Measurements from ENCODE around the gene TMEM255B.

TMEM255B gene

DNA sequence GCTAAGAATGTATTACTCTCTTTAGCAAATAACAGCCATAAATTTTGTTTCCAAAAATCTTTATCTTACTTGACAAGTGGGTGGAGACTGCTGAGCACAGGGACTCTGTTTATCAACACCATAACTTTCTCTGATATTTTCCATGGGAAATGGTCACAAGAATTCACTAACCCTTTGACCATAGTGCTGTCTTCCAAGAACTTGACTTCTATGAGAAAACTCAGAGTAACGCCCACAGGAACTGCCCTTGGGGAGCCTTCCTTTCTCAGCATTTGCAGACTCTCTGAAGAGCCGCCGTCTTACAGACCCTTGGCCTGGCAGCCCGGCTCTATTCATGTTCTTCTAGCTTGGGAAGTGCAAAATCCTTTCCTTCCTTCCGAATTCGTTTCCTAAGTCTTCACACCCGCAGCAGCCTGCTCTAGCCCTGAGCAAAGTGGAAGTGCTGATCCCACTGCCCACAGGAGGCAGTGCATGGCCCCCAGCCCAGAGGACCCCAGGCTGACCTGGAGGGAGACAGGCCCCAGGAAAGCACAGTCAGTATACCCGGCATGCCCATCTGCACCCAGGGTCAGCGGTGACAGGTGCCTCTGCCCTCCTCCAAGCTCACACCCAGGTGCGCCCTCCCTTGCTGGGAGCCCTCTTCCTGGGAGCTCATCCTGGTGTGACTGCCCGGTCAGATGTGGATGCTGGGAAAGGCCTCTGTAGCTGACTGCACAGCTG lies 94.7 kb downstream of the TMEM255B start:
- DNase-seq = no peak

DNA sequence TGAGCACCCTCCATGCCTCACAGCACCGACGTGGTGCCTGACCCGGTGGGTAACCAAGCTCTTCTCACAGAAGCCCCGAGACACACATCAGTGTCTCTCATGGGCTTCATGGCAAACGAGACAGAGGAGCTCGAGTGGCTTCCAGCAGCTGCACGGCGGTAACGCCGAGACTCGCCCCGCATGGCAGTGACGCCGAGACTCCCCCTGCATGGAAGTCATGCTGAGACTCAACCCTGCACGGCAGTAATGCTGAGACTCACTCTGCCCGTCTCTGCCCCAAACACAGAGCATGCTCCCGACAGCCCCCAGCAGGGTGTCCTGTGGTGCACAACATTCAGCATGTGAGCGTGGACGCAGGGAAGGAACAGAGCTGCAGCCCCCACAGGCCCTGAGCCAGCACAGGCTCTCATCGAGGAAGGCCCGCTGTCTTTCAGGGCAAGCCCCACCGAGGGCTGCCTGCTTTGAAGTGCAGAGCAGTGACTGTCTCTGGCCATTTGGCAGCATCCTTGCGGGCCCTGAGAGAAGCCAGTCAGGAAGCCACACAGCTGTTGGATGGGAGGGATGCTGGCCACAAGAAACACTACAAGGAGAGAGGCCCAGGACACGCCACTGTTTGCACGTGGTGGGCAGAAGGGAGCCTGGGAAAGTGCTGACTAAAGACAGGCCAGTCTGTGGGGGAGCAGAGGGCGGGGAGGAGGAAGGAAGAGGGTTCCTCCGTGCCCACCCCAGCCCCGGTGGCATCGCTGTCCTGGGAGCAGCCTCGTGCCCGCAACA lies 95.4 kb downstream of the TMEM255B start:
- no peak for DNase-seq

DNA sequence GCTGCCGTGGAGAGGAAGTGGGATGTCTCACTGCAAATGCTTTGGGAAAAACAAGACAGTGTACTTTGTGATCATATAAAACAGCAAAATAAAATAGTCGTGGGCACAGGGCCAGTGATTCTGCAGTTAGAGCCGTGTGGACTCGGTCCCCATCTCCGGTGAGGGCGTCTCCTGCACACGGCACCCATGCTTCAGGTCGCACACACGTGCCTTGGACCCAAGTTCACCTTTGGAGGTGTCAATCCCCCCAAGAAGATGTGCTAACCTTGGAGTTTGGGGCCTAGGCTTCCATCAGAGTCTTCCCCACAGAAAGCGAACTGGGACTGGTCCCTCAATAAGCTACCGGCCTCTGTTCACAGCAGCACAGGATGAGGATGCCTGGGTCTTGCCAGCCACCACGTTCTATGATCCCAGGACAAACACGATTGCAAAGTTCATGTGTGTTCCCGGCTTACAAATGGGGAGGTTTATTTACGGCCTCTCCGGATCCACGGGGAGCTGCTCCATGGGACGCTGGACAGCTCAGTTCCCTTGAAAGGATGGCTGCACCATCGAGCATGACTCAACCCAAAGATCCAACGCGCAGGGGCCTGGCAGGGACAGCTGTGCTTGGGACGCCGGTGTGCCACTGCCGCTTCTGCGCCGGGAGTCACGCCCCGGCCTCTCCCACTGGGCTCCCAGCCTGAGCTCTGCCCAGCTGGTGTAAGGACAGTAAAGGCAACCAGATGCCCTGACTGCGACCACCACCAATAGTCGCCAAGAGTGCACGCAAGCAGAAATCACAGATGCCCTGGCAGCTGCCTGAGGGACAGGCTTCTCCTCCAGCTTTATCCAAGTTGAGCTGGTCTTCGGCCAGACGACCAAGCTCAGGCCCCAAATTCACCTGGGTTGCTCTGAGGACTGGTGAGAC lies 96.2 kb downstream of the TMEM255B start:
- no peak for DNase-seq

DNA sequence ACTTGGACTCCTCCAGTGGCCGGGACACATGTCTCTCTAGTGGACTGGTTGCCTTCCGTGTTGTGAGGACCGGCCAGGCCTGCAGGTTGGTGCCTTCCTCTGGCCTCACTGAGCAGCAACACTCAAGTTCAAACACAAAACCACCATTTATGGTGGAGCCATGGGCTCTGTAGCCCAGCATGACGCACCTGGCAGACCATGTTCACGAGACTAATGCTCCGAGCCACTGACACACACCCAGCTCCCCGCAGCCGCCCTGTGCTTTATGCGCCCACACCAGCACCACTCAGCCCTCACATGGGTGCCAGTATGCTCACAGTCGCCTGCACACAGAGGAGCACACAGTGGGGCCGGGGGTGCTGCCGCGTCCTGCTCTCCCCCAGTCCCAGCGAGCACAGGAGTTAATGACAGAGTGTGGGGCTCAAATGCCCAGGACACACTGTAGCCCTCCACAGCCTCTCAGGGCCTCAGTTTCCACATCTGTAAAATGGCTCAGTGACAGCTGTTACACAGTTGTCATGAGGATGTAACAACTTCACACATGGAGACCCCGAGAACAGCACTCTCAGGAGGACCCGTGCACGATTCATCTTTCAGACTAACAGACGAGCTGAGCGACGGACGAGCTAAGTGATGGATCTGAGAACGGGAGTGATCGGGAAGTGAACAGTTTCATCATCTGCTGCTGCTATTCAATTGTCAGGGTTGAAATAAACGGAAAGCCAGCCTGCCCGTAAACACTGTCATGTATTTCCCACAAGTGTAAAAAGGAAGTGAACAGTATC lies 97.1 kb downstream of the TMEM255B start:
- DNase-seq = no peak

DNA sequence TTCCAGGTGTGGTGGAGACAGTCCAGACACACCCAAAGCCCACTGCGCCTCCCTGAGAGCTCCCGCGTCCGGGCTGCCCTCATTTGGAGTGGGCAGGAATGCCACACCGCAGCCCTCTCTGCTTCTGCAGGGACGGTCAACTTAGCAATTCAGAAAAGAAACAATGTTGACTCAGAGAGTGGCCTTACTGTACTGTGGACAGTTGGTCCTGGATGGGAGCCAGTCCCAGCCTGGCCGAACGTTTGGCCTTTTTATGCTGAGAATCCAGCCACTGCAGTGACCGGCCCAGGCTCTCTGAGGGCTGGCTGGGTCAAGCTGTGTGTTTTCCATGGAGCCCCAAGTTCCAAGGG lies 97.7 kb downstream of the TMEM255B start:
- DNase-seq = no peak

DNA sequence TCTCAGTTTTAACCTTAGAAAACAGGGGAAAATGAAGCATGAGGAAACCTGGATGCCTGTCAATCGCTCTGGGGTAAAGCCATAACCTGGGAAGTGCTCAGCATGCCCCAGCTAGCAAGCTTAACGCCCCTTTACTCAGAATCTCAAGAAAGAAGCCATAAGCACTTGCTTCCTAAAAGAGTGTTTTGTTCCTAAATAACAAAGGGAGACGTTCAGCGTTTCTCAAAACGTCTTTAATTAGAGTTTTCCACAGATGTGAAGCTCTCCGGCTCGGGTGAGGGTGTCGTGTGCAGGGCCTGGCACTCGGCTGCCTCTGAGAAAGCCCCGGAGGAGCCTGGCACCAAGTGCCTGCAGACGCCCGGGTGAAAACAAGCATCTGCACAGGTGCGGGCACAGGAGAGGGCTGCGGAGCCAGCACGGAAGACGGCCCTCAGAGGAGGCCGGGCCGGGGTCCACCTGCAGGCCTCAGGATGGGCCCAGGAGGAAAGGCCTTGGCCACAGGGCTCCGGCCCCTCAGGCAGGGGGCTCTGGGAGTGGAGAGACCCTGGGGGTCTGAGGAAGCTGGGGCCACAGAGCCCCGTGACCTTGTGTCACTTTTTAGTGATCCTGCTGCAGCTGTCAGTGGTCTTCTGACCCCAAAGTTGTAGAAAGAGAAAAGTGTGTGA lies 98.6 kb downstream of the TMEM255B start:
- DNase-seq = no peak

DNA sequence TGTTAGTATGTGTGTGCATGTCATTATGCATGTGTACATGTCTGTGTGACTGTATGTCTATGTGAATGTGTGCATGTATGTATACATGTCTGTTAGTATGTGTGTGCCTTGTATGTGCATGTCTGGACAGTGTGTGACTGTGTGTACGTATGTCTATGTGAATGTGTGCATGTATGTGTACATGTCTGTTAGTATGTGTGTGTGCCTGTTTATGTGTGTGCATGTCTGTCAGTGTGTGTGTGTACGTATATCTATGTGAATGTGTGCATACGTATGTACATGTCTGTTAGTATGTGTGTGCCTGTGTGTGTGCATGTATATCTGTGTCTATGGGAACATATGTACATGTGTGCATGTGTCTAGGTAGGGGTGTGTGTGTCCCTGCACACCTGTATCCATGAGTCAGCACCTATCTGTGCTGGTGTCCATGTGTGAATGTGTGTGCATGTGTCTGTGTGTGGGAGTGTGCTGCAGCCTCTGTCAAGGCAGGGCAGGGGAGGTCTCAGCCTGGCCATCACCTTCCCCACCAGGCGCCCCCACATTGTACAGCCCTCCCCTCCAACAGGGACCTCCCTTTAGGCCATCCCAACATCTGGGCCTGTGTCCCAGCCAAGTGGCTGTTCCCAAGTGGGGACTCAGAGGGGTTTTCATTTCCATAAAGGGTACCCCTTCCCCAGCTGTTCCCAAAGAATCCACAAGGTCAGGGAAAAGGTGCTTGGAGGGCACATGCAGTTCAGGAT lies 100.5 kb downstream of the TMEM255B start:
- no peak for DNase-seq

DNA sequence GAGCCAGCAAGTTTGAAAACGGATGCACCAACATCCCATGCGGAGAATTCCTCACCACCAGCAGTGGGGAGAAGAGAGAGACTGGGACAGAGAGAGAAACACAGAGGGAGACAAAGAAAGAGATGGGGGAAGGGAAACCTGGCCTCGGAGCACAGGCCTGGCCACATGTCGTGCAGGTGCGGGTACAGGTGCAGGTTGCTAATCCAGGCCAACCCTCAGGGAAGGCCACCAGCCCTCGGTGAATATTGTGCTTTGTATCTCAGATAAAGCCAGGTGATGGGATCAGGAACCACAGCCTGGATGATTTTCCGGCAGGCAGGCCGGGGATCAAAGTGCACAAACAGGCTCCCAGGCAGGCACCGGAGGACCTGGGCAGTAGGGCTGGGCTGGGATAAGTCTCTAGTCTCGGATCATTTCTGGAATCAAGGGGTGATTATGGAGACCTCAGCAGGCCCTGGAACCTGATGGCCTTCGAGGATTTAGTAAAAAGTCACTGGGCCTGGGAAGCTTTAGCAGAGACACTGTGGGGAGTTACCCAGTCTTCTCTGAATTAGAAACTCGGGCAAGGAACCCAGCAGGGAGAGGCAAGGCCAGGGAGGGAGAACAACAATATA lies 101.1 kb downstream of the TMEM255B start:
- no peak for DNase-seq

DNA sequence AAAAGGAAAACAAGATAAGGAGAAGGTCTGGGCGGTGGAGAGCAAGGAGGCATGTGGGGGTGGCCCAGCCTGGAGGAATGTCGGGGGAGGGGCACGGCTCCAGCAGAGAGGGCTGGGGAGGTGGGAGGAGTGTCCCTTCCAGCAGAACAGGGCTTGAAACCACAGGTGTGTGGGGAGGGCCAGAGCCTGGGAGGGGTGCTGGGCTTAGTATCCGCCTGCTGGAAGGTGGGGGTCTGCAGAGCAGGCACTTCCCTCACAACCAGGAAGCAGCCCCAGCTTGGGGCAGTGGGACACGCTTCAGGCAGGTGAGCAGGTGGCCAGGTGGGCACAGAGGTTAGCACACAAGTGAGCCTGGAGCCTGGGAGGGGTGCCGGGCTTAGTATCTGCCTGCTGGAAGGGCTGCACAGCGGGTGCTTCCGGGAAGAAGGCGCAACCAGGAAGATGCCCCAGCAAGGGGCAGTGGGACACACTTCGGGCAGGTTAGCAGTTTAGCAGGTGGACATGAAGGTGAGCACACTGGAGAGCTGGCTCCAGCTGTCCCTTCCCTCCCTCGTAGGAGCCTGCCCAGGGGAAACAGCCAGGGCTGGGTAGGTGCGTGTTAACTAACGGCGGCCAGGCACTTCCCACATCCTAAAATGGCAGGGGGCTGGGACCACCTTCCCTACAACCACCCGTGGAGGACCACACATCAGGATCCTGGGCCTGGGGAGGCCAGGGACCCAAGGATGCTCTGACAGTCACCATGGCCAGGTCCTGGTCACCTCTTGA lies 101.8 kb downstream of the TMEM255B start:
- no peak for DNase-seq

DNA sequence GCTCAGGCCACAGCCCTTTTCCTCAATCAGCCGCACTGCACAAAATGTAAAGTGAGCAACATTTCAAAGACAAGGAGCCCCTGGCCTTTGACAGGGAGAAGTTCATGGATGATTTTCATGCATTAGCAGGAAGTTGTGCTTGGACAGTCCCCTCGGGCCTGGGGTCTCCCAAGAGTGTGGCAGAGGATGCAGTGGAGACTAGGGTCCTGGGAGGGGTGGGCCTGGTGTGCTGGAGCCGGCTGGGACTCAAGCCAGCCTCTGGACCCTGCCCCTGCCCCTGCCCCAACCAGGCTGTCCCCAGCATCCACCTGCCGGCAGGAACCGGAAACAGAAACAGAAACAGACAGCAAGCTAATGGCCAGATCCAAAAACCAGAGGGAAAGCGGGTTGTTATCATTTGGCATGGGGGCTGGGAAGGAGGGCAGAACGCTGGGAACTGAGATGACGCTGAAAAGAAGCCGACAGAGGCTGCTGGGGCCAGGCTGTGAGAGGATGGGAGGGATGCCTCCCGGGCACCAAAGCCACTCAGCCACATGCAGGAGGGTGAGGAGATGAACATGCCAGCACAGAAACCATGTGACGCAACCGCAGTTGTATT lies 102.5 kb downstream of the TMEM255B start:
- DNase-seq = no peak

DNA sequence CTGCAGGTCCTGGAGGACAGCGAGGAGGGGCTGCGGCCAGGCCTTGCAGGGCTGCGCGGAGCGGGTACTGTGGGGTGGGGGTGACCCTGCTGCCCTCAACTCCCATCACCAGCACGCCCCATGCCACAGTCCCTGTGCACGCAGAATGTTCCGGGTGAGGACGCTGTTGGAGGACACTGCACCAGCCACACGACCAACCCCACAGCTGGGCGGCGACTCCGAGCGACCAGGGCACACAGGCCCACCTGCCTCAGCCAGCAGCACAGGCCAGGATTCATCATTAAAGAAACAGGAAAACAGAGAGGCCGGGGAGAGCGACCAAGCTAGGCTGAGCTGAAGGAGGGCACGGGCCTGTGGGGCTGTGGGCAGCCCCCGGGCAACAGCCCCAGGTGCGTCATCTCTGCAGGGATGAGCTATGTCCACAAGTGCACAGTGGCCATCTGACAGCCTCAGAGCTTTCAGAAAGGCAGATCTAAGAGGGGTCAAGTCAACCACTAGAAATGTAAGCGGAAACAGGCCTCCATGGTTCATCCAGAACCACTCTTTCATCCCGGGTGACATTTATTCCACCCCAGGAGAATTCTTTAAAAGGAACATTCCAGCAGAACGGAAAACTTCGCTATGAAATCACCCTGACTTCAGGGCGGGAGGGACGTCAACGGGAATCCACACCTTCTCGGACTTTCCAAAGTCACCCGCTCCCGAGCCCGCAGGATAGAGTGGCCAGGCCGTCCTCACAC lies 103.3 kb downstream of the TMEM255B start:
- no peak for DNase-seq

DNA sequence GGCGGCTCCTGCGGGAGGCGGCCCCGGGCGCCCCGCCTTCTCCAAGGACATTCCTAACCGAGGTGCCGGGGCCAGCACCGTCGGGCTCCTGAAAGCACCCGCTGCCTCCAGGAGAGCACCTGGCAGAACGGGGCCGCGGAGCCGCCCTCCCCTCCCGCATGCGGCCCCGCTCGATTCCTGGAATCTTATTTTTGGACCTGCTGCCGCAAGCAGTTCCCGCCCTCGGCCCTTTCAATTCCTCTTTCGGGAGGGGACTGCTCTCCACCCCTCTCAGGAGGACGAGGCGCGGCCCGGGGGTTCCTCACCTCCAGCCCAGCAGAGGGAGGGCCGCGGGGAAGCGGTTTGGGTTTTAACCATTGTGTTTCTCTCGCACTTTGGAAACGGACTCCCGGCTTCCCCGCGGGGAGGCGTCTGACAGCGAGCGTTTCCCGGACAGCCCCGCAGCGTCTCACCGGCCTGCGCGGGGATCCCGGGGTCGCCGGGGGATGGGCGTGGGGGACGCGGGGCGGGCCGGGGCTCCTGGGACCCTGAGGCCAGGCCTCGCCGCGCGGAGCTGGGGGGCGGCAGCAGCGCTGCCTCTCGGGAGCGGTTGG lies 104.0 kb downstream of the TMEM255B start:
- peak in 1 of 2 experiments; percentile 60 for DNase-seq

DNA sequence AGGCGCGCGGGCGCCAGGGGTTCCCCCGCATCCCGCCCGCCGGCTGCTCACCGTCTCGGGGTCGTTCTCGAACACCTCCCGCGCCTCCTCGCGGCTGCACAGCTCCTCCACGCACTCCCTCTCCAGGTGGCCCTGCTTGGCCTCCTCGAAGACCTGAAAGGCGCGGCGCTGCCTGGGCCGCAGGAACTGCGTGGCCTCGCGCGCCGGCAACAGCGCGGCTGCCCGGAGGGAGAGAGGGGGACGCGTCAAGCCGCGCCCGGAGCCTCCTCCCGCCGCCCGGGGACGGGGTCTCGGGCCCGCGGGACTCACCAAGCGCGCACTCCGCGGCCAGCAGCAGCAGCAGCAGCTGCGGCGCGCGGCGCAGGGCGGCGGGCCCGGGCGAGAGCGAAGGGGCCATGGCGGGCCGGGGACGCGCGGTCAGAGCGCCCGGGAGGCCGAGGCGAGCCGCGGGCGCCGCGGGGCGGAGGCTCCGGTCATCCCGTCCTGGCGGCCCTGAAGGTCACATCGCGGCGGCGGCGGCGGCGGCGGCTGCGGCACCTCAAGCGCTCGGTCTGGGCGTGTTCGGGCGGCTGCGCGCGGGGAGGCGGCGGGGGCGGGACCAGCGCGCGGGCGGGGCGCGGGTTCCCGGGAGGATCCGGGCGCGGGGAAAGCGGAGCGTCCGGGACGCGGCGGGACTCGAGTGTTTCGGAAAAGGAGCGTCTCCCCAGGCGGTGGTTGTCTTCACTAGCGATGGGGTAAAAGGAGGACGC lies 104.7 kb downstream of the TMEM255B start, which contains the start of gene GAS6:
TSS of gene GAS6 (minus strand) at position 553 of the 749 bp plus-strand sequence. CDS start at position 397, 156 bp downstream.
- peak in 1 of 2 experiments; percentile 27 for DNase-seq

DNA sequence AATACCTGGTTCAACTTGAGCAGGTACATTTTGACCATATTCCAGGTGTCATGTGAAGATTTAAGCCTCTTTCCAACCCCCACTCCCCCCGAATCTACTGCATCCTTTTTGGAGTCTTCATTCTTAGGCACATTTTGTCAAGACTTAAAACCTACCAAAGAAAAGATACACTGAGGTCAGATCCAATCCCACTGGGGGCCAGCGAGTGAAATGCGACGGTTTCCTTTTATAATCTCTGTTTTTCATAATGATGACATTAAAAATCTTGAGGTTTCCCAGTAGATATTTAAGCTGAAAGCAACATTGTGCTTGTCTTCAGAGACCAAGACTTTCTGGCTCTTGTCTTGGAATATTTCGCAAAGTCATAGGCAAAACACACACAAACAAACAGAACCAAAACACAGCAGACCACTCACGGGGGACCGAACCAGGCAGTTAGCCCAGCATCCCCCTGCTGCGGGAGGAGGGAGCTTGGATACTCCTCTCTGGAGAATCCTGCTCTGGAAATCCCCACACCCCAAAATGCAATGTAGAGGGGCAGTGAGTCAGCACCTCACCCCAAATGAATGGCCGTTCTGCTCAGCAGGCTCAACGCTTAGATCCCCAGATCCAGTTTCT lies 105.4 kb downstream of the TMEM255B start:
- no peak for DNase-seq

DNA sequence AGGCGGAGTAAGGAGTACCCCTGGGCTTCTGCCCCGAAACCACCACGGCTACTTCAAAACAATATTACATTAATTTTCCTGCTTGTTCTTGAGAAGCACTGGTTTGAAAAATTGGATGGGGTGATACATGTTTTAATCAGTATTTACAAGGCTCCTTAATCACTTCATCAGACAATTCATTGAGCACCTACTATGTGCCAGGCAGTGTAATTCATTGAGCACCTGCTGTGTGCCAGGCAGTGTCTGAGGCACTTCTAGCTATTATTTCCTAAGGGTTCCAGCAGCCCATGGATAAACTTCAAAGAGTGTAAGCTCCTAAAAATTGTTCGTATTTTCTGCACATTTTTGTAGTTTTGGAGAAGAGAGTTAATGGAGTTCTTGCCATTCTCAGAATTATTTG lies 106.4 kb downstream of the TMEM255B start:
- DNase-seq = no peak
